Endothelial cell (in vitro differentiated cells): ENCODE measurements around the gene ITGB3BP. TPM values are rescaled to one million over a fixed set of nuclear protein-coding genes. Genes with fewer than 3 reads are reported as not detected.

Experiments used
- DNase-seq: peaks from one replicate; pipeline ENCODE4 v3.0.0; 2021; ENCODE audit warnings: low spot score
- H3K27ac Mint-ChIP-seq: one replicate; pipeline ENCODE4 v1.8.0; 2021; ENCODE audit warnings: mixed read lengths, inconsistent platforms; ENCODE audit not compliant: unreplicated experiment
- H3K27me3 Mint-ChIP-seq: one replicate; pipeline ENCODE4 v1.8.0; 2021; ENCODE audit warnings: mild to moderate bottlenecking, moderate library complexity, mixed read lengths, inconsistent platforms; ENCODE audit not compliant: unreplicated experiment
- H3K36me3 Mint-ChIP-seq: one replicate; pipeline ENCODE4 v1.8.0; 2021; ENCODE audit warnings: mild to moderate bottlenecking, low read depth, mixed read lengths, inconsistent platforms; ENCODE audit not compliant: unreplicated experiment
- H3K4me1 Mint-ChIP-seq: one replicate; pipeline ENCODE4 v1.8.0; 2021; ENCODE audit warnings: mild to moderate bottlenecking, mixed read lengths, inconsistent platforms; ENCODE audit not compliant: unreplicated experiment
- H3K4me3 Mint-ChIP-seq: one replicate; pipeline ENCODE4 v1.8.0; 2021; ENCODE audit warnings: mild to moderate bottlenecking, mixed read lengths, inconsistent platforms; ENCODE audit not compliant: unreplicated experiment
- H3K9me3 Mint-ChIP-seq: one replicate; pipeline ENCODE4 v1.8.0; 2021; ENCODE audit warnings: mixed read lengths, inconsistent platforms; ENCODE audit not compliant: unreplicated experiment
- CTCF ChIP-seq: fragments of 200-600 bp; sonication (generic); IDR thresholded peaks from one replicate; pipeline ENCODE4 v1.5.0; 2021; ENCODE audit warnings: antibody characterized with exemption; ENCODE audit not compliant: unreplicated experiment
- total RNA-seq: library from RNA; stranded (reverse); fragmentation: NEBNext Ultra II Directional; extraction: Animal tissue kit (Norgen Biotek cat#: 25700); gene quantifications from one replicate; pipeline ENCODE4 v1.2.1, GENCODE V29; 2021; ENCODE audit not compliant: unreplicated experiment

ITGB3BP gene
- total RNA-seq, 1 donor from 2014 or later = 20.9 TPM

GRCh38 chr1:63403386-63403785 lies 119.6 kb downstream of the ITGB3BP start:
- no peak overlapping the region for H3K4me3 Mint-ChIP-seq

GRCh38 chr1:63401945-63402344 lies 121.1 kb downstream of the ITGB3BP start:
- no peaks in the 10 kb centered on the region for H3K4me1 Mint-ChIP-seq
- no peak for DNase-seq
- H3K36me3 Mint-ChIP-seq = no peaks in the 10 kb centered on the region
- no peaks in the 10 kb centered on the region for H3K27me3 Mint-ChIP-seq
- no peak overlapping the region for H3K27ac Mint-ChIP-seq
- TF ChIP-seq CTCF = no peak
- no peak overlapping the region for H3K4me3 Mint-ChIP-seq
- no peaks in the 10 kb centered on the region for H3K9me3 Mint-ChIP-seq

More at GRCh38 chr1:63403386-63403785, 119.6 kb downstream of the ITGB3BP start:
- Mint-ChIP-seq H3K4me1 (no peaks in the 10 kb centered on the region), H3K36me3 (no peaks in the 10 kb centered on the region), H3K27me3 (no peaks in the 10 kb centered on the region), H3K9me3 (no peaks in the 10 kb centered on the region), H3K27ac (no peak overlapping the region)
- no peak for TF ChIP-seq CTCF
- no peak for DNase-seq

Other genes with a start within 250 kb of the ITGB3BP start
- 0.26 TPM for gene FOXD3, start 200.7 kb downstream of the ITGB3BP start, total RNA-seq
- gene ALG6, start 155.6 kb downstream of the ITGB3BP start, total RNA-seq = 14.9 TPM
- 4.7 TPM for gene EFCAB7, start 300 bp upstream of the ITGB3BP start, total RNA-seq
- 30.6 TPM for gene PGM1, start 70.2 kb upstream of the ITGB3BP start, total RNA-seq